ENCODE data around the gene TPRN. TPM values are rescaled to one million over a fixed set of nuclear protein-coding genes. Genes with fewer than 3 reads are reported as not detected.

Gene TPRN
- polyA plus RNA-seq, 3 donors from 2014 or later: 0.11 to 1.1 (median 0.60) TPM

DNA sequence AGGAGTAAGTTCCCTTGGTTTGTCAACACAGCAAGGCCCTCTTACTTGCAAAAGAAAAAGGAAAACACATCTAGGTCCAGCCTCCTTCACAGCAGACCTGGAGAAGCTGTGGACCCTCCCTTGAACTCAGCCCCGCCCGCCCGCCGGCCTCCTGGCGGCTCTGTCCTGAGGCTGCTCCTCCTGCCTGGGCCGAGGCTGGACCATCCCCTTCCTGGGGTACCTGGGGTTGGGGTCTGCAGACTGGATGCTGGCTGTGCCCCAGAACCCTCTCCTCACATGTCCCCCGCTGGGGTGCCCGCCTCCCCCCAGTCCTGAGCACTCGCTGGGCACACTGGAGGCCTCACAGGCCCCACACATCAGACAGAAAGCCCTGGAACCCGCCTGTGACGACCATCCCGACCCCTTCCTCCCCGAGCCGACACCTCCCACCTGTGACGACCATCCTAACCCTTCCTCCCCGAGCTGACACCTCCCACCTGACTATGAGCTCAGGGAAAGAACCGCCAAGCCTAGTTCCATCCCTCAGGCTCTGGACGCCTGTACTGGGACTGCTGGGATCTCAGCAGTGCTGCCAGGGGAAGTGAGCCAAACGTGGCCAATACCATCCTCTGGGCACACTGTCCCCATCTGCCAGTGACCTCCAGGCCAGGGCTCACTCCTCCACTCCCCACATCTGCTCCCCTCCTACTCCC lies 21.5 kb downstream of the TPRN start:
- peaks cover 3 to 8% (median 5%) of the 10 kb centered on the region in 3 donors for H3K27me3 Mint-ChIP-seq (ENCODE audit: low read depth in 3 of 3)
- H3K27ac Mint-ChIP-seq: no peak overlapping the region
- H3K4me1 Mint-ChIP-seq: peaks cover 0 to 2% of the 10 kb centered on the region in 2 donors
- no peaks in the 10 kb centered on the region for H3K9me3 Mint-ChIP-seq
- no peak for DNase-seq
- H3K4me3 Mint-ChIP-seq: no peak overlapping the region
- peaks cover under 1 to 17% (median 5%) of the 10 kb centered on the region in 3 donors for H3K36me3 Mint-ChIP-seq

DNA sequence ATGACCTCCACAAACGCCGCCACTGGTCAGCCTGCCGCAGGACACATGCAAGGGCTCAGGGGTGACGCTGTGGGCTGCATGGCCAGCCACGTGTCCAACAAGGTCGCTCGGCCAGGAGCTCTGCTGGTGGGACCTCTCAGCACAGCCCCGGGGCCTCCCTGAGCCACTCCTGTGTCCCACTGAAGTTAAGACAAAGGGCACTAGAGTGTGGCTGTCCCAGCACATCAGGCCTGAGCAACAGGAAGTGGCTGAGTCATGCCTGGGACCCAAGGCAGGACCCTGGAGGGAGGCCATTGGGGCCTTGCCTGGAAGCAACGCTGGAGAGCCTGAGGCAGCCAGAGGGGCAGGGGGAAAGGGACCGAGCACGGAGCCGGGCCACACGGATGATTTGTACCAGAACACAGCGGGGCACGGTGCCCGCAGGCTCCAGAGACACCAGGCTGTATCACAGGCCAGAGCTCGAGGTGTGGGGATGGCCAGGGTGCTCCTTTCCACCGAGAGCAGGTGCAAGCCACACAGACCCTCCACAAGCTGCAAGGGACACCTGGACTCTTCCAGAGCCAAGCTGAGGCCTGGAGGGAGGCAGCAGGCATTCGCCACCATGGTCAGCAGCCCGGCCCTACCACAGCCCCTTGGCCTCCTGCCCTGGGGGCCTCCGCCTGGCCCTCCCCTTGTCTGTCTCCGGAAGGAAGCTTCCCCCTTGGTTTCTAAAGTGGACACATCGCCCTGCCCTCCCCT lies 22.2 kb downstream of the TPRN start:
- no peak overlapping the region for H3K4me3 Mint-ChIP-seq
- no peaks in the 10 kb centered on the region for H3K4me1 Mint-ChIP-seq
- peaks cover 0 to 14% (median 5%) of the 10 kb centered on the region in 3 donors for H3K36me3 Mint-ChIP-seq
- H3K27ac Mint-ChIP-seq: no peak overlapping the region
- peaks cover 3 to 8% (median 6%) of the 10 kb centered on the region in 3 donors for H3K27me3 Mint-ChIP-seq (ENCODE audit: low read depth in 3 of 3)
- no peaks in the 10 kb centered on the region for H3K9me3 Mint-ChIP-seq
- DNase-seq: no peak

DNA sequence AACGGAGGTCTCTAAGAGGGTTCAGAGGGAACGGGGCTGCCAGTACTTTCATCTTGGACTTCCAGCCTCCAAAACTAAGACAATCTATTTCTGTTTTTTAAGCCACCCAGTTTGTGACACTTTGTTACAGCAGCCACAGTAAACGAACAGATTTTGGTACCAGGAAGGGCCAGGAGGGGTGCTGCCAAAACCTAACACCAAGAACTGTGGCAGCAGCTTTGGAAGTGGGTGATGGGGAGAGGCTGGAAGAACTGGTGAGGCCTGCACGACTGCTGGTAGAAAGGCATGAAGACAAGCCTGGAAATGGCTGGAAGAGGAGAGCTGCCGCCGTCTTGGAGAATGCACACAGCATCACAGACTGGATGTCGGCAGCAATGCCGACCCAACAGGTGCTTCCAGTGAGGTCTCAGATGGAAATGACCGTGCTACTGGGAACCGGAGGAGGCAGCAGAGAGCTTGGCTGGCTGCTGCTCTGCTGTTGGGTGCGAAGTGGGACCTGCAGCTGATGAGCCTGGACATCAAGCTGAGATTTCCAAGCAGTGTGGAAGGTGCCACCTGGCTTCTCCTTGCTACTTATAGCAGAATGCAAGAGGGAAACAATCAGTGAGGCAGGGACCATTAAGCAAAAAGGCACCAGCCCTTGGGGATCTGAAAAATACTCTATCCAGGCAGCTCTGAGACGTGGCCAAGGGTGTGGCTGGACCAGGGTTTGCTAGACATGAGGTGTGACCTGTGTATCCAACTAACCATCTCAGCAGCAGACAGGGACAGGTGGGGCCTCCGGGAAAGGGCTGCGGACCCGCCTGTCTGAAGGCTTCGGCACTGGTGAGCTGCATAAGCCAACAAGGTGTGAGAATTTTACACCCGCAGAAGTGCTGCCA lies 24.0 kb downstream of the TPRN start:
- H3K4me3 Mint-ChIP-seq: no peak overlapping the region
- peaks cover 5 to 8% (median 6%) of the 10 kb centered on the region in 3 donors for H3K27me3 Mint-ChIP-seq (ENCODE audit: low read depth in 3 of 3)
- H3K27ac Mint-ChIP-seq: peak overlapping the region in 5 of 6 donors; percentile 14 to 76 (median 49)
- H3K36me3 Mint-ChIP-seq: peaks cover 0 to 8% (median 0%) of the 10 kb centered on the region in 3 donors
- DNase-seq: peak in 1 of 3 donors; percentile 23
- no peaks in the 10 kb centered on the region for H3K9me3 Mint-ChIP-seq
- no peaks in the 10 kb centered on the region for H3K4me1 Mint-ChIP-seq

GRCh38 chr9:137175345-137175961 lies 25.1 kb downstream of the TPRN start:
- no peak for DNase-seq
- Mint-ChIP-seq H3K4me3 (no peak overlapping the region), H3K36me3 (peaks cover 0 to 8% (median 0%) of the 10 kb centered on the region in 3 donors), H3K4me1 (no peaks in the 10 kb centered on the region), H3K27me3 (ENCODE audit: low read depth in 3 of 3) (peaks cover 5 to 10% (median 5%) of the 10 kb centered on the region in 3 donors), H3K27ac (no peak overlapping the region), H3K9me3 (no peaks in the 10 kb centered on the region)

DNA sequence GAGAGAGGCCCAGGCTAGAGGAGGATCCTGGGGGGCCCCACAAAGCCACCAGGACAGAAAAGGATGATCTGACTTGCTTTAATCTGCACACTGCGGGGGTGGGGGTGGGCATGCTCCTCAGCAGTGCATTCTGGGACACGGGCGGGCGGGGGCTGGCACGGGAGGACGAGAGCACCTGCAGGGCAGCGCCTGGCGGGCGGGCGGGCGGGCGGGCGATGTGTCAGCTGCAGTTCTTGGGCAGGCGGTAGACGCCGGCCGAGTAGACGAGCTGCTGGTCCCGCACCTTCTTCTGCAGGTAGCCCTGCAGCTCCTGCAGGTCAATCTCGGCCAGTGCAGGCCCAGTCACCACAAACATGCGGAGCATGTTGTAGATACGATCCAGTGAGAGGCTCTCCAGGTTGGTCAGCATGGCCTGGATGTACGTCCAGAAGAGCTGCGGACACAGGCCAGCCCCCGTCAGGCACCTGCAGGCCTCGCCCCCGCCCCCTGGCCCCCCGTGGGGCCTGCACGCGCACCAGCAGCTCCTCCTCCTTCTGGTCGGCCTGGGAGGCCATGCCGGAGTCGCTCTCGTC lies 25.7 kb downstream of the TPRN start:
- no peak for DNase-seq
- H3K27ac Mint-ChIP-seq: no peak overlapping the region
- H3K4me3 Mint-ChIP-seq: no peak overlapping the region
- no peaks in the 10 kb centered on the region for H3K4me1 Mint-ChIP-seq
- H3K9me3 Mint-ChIP-seq: no peaks in the 10 kb centered on the region
- H3K27me3 Mint-ChIP-seq (ENCODE audit: low read depth in 3 of 3): peaks cover 5 to 11% (median 8%) of the 10 kb centered on the region in 3 donors
- peaks cover 0 to 8% (median 0%) of the 10 kb centered on the region in 3 donors for H3K36me3 Mint-ChIP-seq

DNA sequence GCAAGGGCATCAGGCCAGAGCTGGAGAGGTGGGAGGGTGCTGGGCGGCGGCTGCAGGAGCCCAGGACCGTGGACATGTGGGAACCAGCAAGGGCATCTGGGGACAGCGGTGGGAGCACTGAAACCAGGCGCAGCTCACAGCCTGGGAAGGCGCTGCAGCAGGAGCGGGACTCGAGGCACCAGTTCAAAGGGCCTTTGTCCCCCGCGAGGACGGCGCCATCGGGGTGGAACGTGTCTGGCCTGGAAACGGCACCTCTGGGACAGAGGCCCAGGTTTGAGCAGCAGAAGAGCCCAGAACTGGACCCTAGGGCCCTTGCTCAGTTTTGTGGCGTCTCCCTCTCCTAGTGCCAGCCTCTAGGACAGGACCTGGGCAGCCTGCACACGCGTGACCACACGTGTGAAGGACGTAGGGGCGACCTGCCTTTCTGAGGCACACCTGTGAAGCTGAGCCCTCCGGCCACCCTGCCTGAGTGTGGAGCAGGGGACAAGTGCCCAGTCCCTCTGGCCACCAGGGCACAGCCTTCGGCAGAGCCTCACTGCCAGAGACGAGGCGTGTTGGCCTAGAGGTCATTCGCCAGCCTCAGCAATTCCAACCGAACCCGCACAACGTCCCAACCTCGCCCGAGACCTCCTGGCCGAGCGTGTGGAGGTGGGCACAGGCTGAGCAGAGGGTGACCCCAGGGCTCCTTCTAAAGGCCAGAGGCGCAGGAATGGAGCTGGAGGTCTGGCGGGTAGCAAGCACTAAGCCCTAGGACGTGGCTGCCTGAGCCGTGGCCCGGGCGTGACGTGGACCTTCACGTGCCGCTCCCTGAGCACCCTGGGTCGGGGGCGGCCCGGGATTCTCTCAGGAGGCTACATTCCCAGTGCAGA lies 26.5 kb downstream of the TPRN start:
- H3K27ac Mint-ChIP-seq: no peak overlapping the region

DNA sequence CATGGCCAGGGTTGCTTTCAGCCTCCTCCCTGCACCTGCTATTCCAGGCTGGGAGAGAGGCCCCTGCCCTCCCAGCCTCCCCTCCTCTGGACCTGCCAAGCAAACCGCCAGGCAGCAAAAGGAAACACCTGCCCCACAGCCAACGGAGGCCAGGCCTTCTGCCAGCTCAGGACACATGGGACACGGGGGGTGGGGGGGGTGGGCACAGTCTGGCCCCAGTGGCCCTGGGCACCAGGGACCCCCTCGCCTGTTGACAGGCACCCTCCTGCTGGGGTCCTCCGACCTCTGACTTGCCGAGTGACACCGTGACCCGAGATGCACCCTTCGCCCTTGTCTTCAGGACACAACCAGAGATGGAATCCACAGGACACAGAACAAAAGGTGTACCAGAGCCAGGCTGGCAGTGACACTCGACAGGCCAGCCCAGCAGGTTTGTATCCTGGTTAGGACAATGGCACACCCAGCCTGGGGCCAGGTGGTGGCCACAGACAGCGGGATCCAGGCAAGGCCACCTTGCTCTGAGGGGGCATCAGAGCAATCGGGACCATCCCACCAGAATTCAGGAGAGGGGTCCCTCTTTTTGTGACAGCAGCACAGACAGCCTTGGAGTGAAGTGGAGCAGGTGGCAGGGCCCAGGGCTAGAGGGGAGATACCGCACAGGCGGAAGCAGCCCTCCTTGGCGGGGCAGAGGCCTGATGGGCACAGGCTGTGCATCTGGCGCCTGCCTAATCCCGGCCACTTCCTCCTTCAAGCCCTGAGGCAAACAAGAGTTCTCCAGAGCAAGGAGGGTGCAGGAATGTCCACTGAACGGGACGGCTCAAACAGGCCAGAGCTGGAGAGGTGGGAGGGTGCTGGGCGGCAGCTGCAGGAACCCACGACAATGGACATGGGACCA lies 27.4 kb downstream of the TPRN start:
- no peak for DNase-seq
- no peak overlapping the region for H3K27ac Mint-ChIP-seq
- H3K4me3 Mint-ChIP-seq: no peak overlapping the region
- no peaks in the 10 kb centered on the region for H3K4me1 Mint-ChIP-seq
- no peaks in the 10 kb centered on the region for H3K9me3 Mint-ChIP-seq
- H3K27me3 Mint-ChIP-seq (ENCODE audit: low read depth in 3 of 3): peaks cover 2 to 12% (median 8%) of the 10 kb centered on the region in 3 donors
- H3K36me3 Mint-ChIP-seq: peaks cover 0 to 8% (median 0%) of the 10 kb centered on the region in 3 donors

More for the DNA sequence above, 26.5 kb downstream of the TPRN start:
- Mint-ChIP-seq H3K4me1 (no peaks in the 10 kb centered on the region), H3K36me3 (peaks cover 0 to 8% (median 0%) of the 10 kb centered on the region in 3 donors), H3K9me3 (no peaks in the 10 kb centered on the region), H3K27me3 (ENCODE audit: low read depth in 3 of 3) (peaks cover 2 to 11% (median 8%) of the 10 kb centered on the region in 3 donors), H3K4me3 (no peak overlapping the region)
- DNase-seq: no peak

GRCh38 chr9:137171149-137171900 lies 29.2 kb downstream of the TPRN start:
- Mint-ChIP-seq H3K9me3 (no peaks in the 10 kb centered on the region), H3K36me3 (no peaks in the 10 kb centered on the region), H3K27me3 (ENCODE audit: low read depth in 3 of 3) (peaks cover 6 to 10% (median 9%) of the 10 kb centered on the region in 3 donors), H3K4me1 (no peaks in the 10 kb centered on the region), H3K27ac (no peak overlapping the region), H3K4me3 (no peak overlapping the region)
- no peak for DNase-seq

- no peaks in the 10 kb centered on the region for H3K9me3 Mint-ChIP-seq
- H3K36me3 Mint-ChIP-seq: no peaks in the 10 kb centered on the region
- H3K27ac Mint-ChIP-seq: no peak overlapping the region
- DNase-seq: no peak
- H3K27me3 Mint-ChIP-seq (ENCODE audit: low read depth in 3 of 3): peaks cover 6 to 9% (median 9%) of the 10 kb centered on the region in 3 donors
- H3K4me1 Mint-ChIP-seq: no peaks in the 10 kb centered on the region
- H3K4me3 Mint-ChIP-seq: no peak overlapping the region
Measured at GRCh38 chr9:137170486-137171148, 29.9 kb downstream of the TPRN start.

- Mint-ChIP-seq H3K4me3 (peak within 1 kb of the TSS in 1 of 5 donors; percentile 64), H3K27me3 (ENCODE audit: low read depth in 3 of 3) (peaks cover 8 to 14% (median 12%) of the 10 kb centered on the region in 3 donors), H3K4me1 (no peaks in the 10 kb centered on the region), H3K36me3 (no peaks in the 10 kb centered on the region), H3K9me3 (no peaks in the 10 kb centered on the region), H3K27ac (no peak within 1 kb of the TSS)
- DNase-seq: no peak
Measured at GRCh38 chr9:137169896-137170358, 30.6 kb downstream of the TPRN start, which contains the start of gene LRRC26. TSS of gene LRRC26 (minus strand) at chr9:137170051. CDS start at chr9:137169943, 108 bp downstream.

All from immature natural killer cell (primary cell).